Vagina (tissue), 2 donors: ENCODE data around the gene CCSER1.

Experiments used
- POLR2A ChIP-seq, 2 donors: fragments of 450-650 bp; IDR thresholded peaks; one replicate each; pipeline ENCODE4 v1.6.1; 2017; ENCODE audit warnings: antibody characterized with exemption in 2 of 2, mild to moderate bottlenecking in 2 of 2, moderate library complexity in 2 of 2
- POLR2AphosphoS5 ChIP-seq, 2 donors: sonication (generic); formaldehyde crosslinking; IDR thresholded peaks; one replicate each; pipeline ENCODE4 v1.9.0; 2017; ENCODE audit warnings: antibody characterized with exemption in 2 of 2, mild to moderate bottlenecking in 2 of 2, low read depth in 1 of 2; ENCODE audit not compliant: insufficient read depth in 1 of 2
- TF ChIP-seq, protein P1 (sequence below), 3 experiments: fragments of 450-650 bp in 2 of 3; fragments of 200-600 bp in 1 of 3; sonication (generic) in 1 of 3; IDR thresholded peaks; one replicate each; pipeline ENCODE4 v1.5.1; 2017 to 2019; ENCODE audit warnings: antibody characterized with exemption in 3 of 3, mild to moderate bottlenecking in 2 of 3, moderate library complexity in 2 of 3

DNA sequence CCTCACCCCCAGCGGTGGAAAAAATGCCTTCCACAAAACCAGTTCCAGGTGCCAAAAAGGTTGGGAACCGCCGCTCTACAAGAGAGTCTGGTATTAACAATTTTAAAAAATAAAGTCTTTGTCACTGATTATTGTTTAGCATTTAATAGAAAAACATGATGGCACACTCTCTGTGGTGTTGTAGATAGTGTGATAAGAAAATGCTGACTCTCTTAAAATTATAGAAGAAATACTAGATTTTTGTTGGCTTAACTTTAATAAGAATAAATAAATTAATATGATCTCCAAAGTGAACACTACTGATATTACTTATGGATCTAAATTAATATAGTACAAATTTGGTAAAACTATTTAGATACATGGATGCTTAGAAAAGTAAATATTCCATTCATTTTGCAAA, 943.5 kb downstream of the CCSER1 start:
- TF ChIP-seq, protein P1, sequence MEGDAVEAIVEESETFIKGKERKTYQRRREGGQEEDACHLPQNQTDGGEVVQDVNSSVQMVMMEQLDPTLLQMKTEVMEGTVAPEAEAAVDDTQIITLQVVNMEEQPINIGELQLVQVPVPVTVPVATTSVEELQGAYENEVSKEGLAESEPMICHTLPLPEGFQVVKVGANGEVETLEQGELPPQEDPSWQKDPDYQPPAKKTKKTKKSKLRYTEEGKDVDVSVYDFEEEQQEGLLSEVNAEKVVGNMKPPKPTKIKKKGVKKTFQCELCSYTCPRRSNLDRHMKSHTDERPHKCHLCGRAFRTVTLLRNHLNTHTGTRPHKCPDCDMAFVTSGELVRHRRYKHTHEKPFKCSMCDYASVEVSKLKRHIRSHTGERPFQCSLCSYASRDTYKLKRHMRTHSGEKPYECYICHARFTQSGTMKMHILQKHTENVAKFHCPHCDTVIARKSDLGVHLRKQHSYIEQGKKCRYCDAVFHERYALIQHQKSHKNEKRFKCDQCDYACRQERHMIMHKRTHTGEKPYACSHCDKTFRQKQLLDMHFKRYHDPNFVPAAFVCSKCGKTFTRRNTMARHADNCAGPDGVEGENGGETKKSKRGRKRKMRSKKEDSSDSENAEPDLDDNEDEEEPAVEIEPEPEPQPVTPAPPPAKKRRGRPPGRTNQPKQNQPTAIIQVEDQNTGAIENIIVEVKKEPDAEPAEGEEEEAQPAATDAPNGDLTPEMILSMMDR (IDR thresholded peaks at IDR 0.05) = no peak
- no peak for TF ChIP-seq POLR2A (IDR thresholded peaks at IDR 0.05)
- no peak for TF ChIP-seq POLR2AphosphoS5 (IDR thresholded peaks at IDR 0.05; ENCODE audit: insufficient read depth in 1 of 2, low read depth in 1 of 2)
